HL-60 (cell line): ENCODE measurements around the gene MOBP.

Experiments used
- DNase-seq, 2 experiments: peaks; one replicate each; pipeline ENCODE4 v3.0.0-alpha.2; 2010 to 2020; ENCODE audit warnings: low read depth in 1 of 2, low spot score in 1 of 2
- H3K27ac ChIP-seq: fragments of 250-450 bp; sonication (Bioruptor Pico); replicated peaks from 2 replicates; pipeline ENCODE4 v1.5.1; 2020; ENCODE audit warnings: mild to moderate bottlenecking, moderate library complexity
- H3K27me3 ChIP-seq: fragments of 250-450 bp; sonication (Bioruptor Pico); 2 replicates; pipeline ENCODE4 v1.5.1; 2021; ENCODE audit warnings: mild to moderate bottlenecking, moderate library complexity; ENCODE audit not compliant: insufficient read depth, poor library complexity, severe bottlenecking
- H3K4me3 ChIP-seq: replicated peaks from 2 replicates; pipeline ENCODE4 v1.5.1; 2011; ENCODE audit warnings: mild to moderate bottlenecking, control low read depth, low read length; ENCODE audit not compliant: insufficient read depth
- GABPA ChIP-seq: IDR thresholded peaks from 2 replicates; pipeline ENCODE4 v1.6.1; 2012; ENCODE audit warnings: low read depth
- POLR2AphosphoS5 ChIP-seq: IDR thresholded peaks from 2 replicates; pipeline ENCODE4 v1.6.1; 2012; ENCODE audit warnings: low read depth
- REST ChIP-seq: IDR thresholded peaks from 2 replicates; pipeline ENCODE4 v1.6.1; 2012; ENCODE audit warnings: low read depth; ENCODE audit not compliant: insufficient replicate concordance
- SPI1 ChIP-seq: IDR thresholded peaks from 2 replicates; pipeline ENCODE4 v1.6.1; 2012; ENCODE audit warnings: low read depth, mild to moderate bottlenecking, borderline replicate concordance
- TF ChIP-seq, protein P1 (sequence below): IDR thresholded peaks from one replicate; pipeline ENCODE4 v1.5.1; 2011; ENCODE audit warnings: low read length, control low read depth, inconsistent platforms; ENCODE audit not compliant: insufficient read depth

The MOBP gene

GRCh38 chr3:39528844-39529243 is 61.4 kb downstream of the MOBP start:
- DNase-seq = no peak
- Histone ChIP-seq H3K27ac (no peak overlapping the region), H3K4me3 (no peak overlapping the region), H3K27me3 (no peaks in the 10 kb centered on the region)
- TF ChIP-seq SPI1 = no peak
- TF ChIP-seq REST = no peak
- TF ChIP-seq, protein P1, sequence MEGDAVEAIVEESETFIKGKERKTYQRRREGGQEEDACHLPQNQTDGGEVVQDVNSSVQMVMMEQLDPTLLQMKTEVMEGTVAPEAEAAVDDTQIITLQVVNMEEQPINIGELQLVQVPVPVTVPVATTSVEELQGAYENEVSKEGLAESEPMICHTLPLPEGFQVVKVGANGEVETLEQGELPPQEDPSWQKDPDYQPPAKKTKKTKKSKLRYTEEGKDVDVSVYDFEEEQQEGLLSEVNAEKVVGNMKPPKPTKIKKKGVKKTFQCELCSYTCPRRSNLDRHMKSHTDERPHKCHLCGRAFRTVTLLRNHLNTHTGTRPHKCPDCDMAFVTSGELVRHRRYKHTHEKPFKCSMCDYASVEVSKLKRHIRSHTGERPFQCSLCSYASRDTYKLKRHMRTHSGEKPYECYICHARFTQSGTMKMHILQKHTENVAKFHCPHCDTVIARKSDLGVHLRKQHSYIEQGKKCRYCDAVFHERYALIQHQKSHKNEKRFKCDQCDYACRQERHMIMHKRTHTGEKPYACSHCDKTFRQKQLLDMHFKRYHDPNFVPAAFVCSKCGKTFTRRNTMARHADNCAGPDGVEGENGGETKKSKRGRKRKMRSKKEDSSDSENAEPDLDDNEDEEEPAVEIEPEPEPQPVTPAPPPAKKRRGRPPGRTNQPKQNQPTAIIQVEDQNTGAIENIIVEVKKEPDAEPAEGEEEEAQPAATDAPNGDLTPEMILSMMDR = no peak
- no peak for TF ChIP-seq GABPA
- TF ChIP-seq POLR2AphosphoS5 = no peak

- TF ChIP-seq SPI1 (no peak), REST (no peak)
- TF ChIP-seq, protein P1 = no peak
- DNase-seq = no peak
Observed at GRCh38 chr3:39529577-39529976, 62.1 kb downstream of the MOBP start.

DNA sequence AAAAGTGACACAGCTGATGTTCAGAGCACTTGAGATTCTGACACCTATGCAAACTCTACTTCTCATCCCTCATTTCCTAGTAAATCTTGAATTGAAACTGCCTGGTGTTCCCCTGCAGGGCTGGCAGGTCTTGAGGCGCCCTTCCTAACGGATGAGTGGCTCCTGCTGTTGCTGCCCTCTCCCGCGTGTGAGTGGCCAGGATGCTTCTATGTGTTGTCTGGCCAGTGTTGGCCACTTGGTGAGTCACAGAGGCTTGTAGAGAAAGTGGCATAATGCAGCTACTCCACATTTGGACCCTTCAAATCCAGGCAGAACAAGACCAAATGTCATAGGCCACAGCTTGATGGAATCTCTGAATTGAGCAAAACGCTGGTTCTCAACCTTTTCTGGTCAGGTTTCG is 63.6 kb downstream of the MOBP start:
- TF ChIP-seq GABPA (no peak), SPI1 (no peak), POLR2AphosphoS5 (no peak), REST (no peak)
- TF ChIP-seq, protein P1 = no peak
- no peaks in the 10 kb centered on the region for H3K27me3 ChIP-seq

More at GRCh38 chr3:39529577-39529976, 62.1 kb downstream of the MOBP start:
- Histone ChIP-seq H3K27me3 (no peaks in the 10 kb centered on the region), H3K27ac (no peak overlapping the region), H3K4me3 (no peak overlapping the region)

More for the DNA sequence above, 63.6 kb downstream of the MOBP start:
- no peak for DNase-seq
- H3K4me3 ChIP-seq = no peak overlapping the region
- no peak overlapping the region for H3K27ac ChIP-seq
